ENCODE measurements around the gene PAIP2. TPM values are rescaled to one million over a fixed set of nuclear protein-coding genes. Genes with fewer than 3 reads are reported as not detected.

Gene PAIP2
- total RNA-seq, 1 experiment from 2014 or later, result 108 TPM

DNA sequence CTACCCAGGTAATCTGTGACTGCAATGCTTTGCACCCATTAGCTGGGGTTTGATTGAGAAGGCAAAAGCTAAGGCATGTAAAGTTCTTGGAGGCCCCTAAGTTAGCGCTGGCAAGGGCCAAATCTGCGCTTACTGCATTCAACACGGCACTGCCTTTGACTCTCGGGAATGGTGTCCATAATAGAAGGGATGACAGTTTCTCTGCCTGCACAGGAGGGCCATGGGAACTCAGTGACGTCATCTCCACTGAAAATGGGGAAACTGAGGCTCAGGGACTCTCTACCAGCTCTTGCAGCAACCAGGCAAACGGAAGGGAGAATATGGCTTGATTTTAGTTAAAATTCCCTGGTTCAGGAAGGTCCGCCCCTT is 61.7 kb downstream of the PAIP2 start:
- Histone ChIP-seq H3K27me3 (ENCODE audit: insufficient read depth, low read length) (no peaks in the 10 kb centered on the region), H3K4me3 (replicated peaks in 1 of 2; ENCODE audit: low read depth in 1 of 2, low read length in 2 of 2) (peak overlapping the region; percentile 49 to 58), H3K9me2 (ENCODE audit: insufficient read depth) (no peaks in the 10 kb centered on the region), H3K36me3 (ENCODE audit: control insufficient read depth in 1 of 2, insufficient read depth in 2 of 2, low read length in 2 of 2) (no peaks in the 10 kb centered on the region), H2AFZ (ENCODE audit: low read depth, low read length, poor library complexity, severe bottlenecking) (no peak overlapping the region), H4K20me1 (ENCODE audit: insufficient read depth) (no peaks in the 10 kb centered on the region), H3K4me1 (ENCODE audit: control insufficient read depth in 1 of 2, insufficient read depth in 2 of 2, low read length in 2 of 2) (peaks cover 11 to 19% of the 10 kb centered on the region in 2 experiments), H3K9ac (ENCODE audit: low read length) (peak overlapping the region; percentile 64), H3K79me2 (ENCODE audit: insufficient read depth, low read length) (no peaks in the 10 kb centered on the region), H3K27ac (ENCODE audit: low read depth, low read length) (peak overlapping the region; percentile 92), H3K4me2 (ENCODE audit: low read length) (peak overlapping the region; percentile 70), H3K9me3 (ENCODE audit: control insufficient read depth in 1 of 2, insufficient read depth in 1 of 2, low read depth in 1 of 2, low read length in 2 of 2) (no peaks in the 10 kb centered on the region)
- intact Hi-C loops (cut with micrococcal nuclease), result no loop called here
- BruUV-seq (replicated peaks), result TSS peak; percentile 87
- CTCF ChIA-PET, result interaction anchor here (0.6 to 1.8 kb wide), 9 partner anchors 10 to 565 kb away, joined by 3 to 4 read pairs (median 3); no protein-coding TSS in a partner anchor
- ATAC-seq (peak; percentile 11), DNase-seq (ENCODE audit: low read depth, low spot score) (no peak)
- TF ChIP-seq POLR2A (IDR thresholded peaks at IDR 0.05; ENCODE audit: borderline replicate concordance, extremely low read depth, insufficient read depth, insufficient read length) (no peak), POLR2AphosphoS5 (IDR thresholded peaks at IDR 0.05; ENCODE audit: low read depth, low read length) (peak; percentile 17; the same call in 1 of the 2 replicates), EZH2phosphoT487 (IDR thresholded peaks at IDR 0.05; ENCODE audit: borderline replicate concordance) (no peak), ELF1 (IDR thresholded peaks at IDR 0.05; ENCODE audit: borderline replicate concordance, low read depth) (no peak), SIN3A (IDR thresholded peaks at IDR 0.05; ENCODE audit: low read depth) (0 out of 2 replicates have a peak, but pooled peaks have one; percentile 37)
- POLR2A ChIA-PET, result interaction anchor here (1.0 kb wide), 2 partner anchors 11 to 109 kb away, joined by 3 to 4 read pairs; partner anchors contain the start of gene MATR3
- RAD21 ChIA-PET (ENCODE audit: low non-redundant PET in 1 of 2, low total read pairs in 2 of 2, uncharacterized antibody in 2 of 2, unreplicated experiment in 2 of 2), result no interaction called here

DNA sequence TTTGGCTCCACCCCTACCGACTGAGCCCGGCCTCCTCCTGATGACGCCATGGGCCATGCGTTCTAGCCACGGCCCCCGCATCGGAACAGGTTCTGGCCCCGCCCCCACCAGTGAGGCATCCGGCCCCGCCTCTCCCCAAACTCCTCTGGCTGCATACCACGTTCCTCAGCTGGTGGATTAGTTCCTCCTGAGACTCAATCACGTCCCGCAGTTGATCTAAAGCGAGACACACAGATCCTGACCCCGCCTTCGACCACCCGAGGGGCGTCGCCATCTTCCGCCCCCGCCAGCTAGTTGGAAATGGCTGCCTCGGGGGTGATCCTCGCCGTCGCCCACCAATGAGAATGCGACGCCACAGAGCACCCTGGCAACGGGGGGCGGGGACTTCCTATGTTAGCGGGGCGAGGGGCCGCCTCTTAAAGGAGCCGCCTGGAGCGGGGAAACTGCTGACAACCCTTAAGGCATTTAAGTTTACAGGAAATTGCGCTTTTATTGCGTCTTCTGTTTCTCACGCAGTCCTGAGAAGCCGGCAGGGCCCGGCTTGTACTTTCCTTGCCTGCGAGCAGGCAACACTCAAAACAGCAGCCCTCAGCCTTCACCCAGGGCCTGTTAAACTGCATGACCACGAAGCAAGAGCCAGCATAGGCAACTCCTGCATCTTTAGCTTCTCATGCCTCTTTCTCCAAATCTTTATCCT is 62.3 kb downstream of the PAIP2 start, which contains the start of gene SPATA24:
SPATA24 (minus strand) TSS at position 303 of the 697 bp plus-strand sequence; CDS start at position 274, 29 bp downstream.
- Histone ChIP-seq H3K9me3 (ENCODE audit: control insufficient read depth in 1 of 2, insufficient read depth in 1 of 2, low read depth in 1 of 2, low read length in 2 of 2) (no peaks in the 10 kb centered on the region), H3K4me1 (ENCODE audit: control insufficient read depth in 1 of 2, insufficient read depth in 2 of 2, low read length in 2 of 2) (peaks cover 11 to 19% of the 10 kb centered on the region in 2 experiments), H3K27me3 (ENCODE audit: insufficient read depth, low read length) (no peaks in the 10 kb centered on the region), H3K27ac (ENCODE audit: low read depth, low read length) (peak within 1 kb of the TSS; percentile 92), H3K4me2 (ENCODE audit: low read length) (peak within 1 kb of the TSS; percentile 70), H3K36me3 (ENCODE audit: control insufficient read depth in 1 of 2, insufficient read depth in 2 of 2, low read length in 2 of 2) (no peaks in the 10 kb centered on the region), H2AFZ (ENCODE audit: low read depth, low read length, poor library complexity, severe bottlenecking) (peak within 1 kb of the TSS; percentile 41), H4K20me1 (ENCODE audit: insufficient read depth) (no peaks in the 10 kb centered on the region), H3K9me2 (ENCODE audit: insufficient read depth) (no peaks in the 10 kb centered on the region), H3K79me2 (ENCODE audit: insufficient read depth, low read length) (no peaks in the 10 kb centered on the region), H3K9ac (ENCODE audit: low read length) (peak within 1 kb of the TSS; percentile 64), H3K4me3 (replicated peaks in 1 of 2; ENCODE audit: low read depth in 1 of 2, low read length in 2 of 2) (peak within 1 kb of the TSS; percentile 49 to 58)
- ATAC-seq (peak; percentile 93), DNase-seq (ENCODE audit: low read depth, low spot score) (peak; percentile 88)
- CTCF ChIA-PET, result interaction anchor here (0.6 to 1.8 kb wide), 9 partner anchors 11 to 564 kb away, joined by 3 to 4 read pairs (median 3); no protein-coding TSS in a partner anchor
- POLR2A ChIA-PET, result interaction anchor here (1.0 kb wide), 2 partner anchors 12 to 110 kb away, joined by 3 to 4 read pairs; partner anchors contain the start of gene MATR3
- TF ChIP-seq SRF (IDR thresholded peaks at IDR 0.05; ENCODE audit: low read depth) (peak; percentile 69; the same call in 1 of the 2 replicates), CBX3 (IDR thresholded peaks at IDR 0.05; ENCODE audit: low read depth) (peak; percentile 68; the same call in 1 of the 2 replicates), EZH2phosphoT487 (IDR thresholded peaks at IDR 0.05; ENCODE audit: borderline replicate concordance) (no peak), TCF7L2 (IDR thresholded peaks at IDR 0.05; ENCODE audit: borderline replicate concordance, extremely low read depth, insufficient read depth, insufficient read length) (no peak), SP1 (IDR thresholded peaks at IDR 0.05; ENCODE audit: low read depth) (peak; percentile 95), JUND (IDR thresholded peaks at IDR 0.05) (no peak), FOSL1 (IDR thresholded peaks at IDR 0.05; ENCODE audit: low read depth) (no peak), SIN3A (IDR thresholded peaks at IDR 0.05; ENCODE audit: low read depth) (peak; percentile 54; the same call in 1 of the 2 replicates), YY1 (IDR thresholded peaks at IDR 0.05; ENCODE audit: extremely low read depth, insufficient replicate concordance, low read depth, low read length) (peak; percentile 90), RAD21 (IDR thresholded peaks at IDR 0.05; ENCODE audit: low read depth) (no peak), EZH2 (IDR thresholded peaks at IDR 0.05) (no peak), POLR2AphosphoS5 (IDR thresholded peaks at IDR 0.05; ENCODE audit: low read depth, low read length) (peak; percentile 42; the same call in 1 of the 2 replicates), EGR1 (IDR thresholded peaks at IDR 0.05; ENCODE audit: low read depth) (peak; percentile 100)
- TF ChIP-seq, protein P1, sequence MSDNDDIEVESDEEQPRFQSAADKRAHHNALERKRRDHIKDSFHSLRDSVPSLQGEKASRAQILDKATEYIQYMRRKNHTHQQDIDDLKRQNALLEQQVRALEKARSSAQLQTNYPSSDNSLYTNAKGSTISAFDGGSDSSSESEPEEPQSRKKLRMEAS (IDR thresholded peaks at IDR 0.05), result peak; percentile 91
- no TSS peak for BruUV-seq (replicated peaks)
- RAD21 ChIA-PET (ENCODE audit: low non-redundant PET in 1 of 2, low total read pairs in 2 of 2, uncharacterized antibody in 2 of 2, unreplicated experiment in 2 of 2), result no interaction called here
- intact Hi-C loops (cut with micrococcal nuclease), result no loop called here

All from HCT116 (cell line).